HG03469 (cell line): Measurements from ENCODE around the gene CELF5.

Experiments
- ATAC-seq: cut with Tn5 transposase; IDR thresholded peaks from one replicate; pipeline ENCODE4 v1.9.1; 2021; ENCODE audit warnings: mild to moderate bottlenecking, moderate library complexity, moderate number of reproducible peaks; ENCODE audit not compliant: unreplicated experiment

Gene CELF5

GRCh38 chr19:3236272-3236671 lies 11.8 kb downstream of the CELF5 start:
- ATAC-seq, result no peak

- no peak for ATAC-seq
These were observed 13.7 kb downstream of the CELF5 start for GRCh38 chr19:3238066-3238561.

GRCh38 chr19:3239367-3239766 lies 14.9 kb downstream of the CELF5 start:
- ATAC-seq, result no peak

GRCh38 chr19:3243819-3244700 lies 19.6 kb downstream of the CELF5 start:
- no peak for ATAC-seq

GRCh38 chr19:3245050-3245449 lies 20.6 kb downstream of the CELF5 start:
- no peak for ATAC-seq

GRCh38 chr19:3248728-3249326 lies 24.4 kb downstream of the CELF5 start:
- ATAC-seq, result no peak

GRCh38 chr19:3249408-3249807 lies 24.9 kb downstream of the CELF5 start:
- no peak for ATAC-seq

- ATAC-seq, result no peak
These were observed 26.2 kb downstream of the CELF5 start for GRCh38 chr19:3250675-3251074.

- no peak for ATAC-seq
These were observed 26.8 kb downstream of the CELF5 start for GRCh38 chr19:3251229-3251628.

GRCh38 chr19:3252650-3253049 lies 28.2 kb downstream of the CELF5 start:
- no peak for ATAC-seq

GRCh38 chr19:3253270-3253669 lies 28.8 kb downstream of the CELF5 start:
- ATAC-seq, result no peak

- no peak for ATAC-seq
These were observed 30.1 kb downstream of the CELF5 start for GRCh38 chr19:3254520-3254919.

- no peak for ATAC-seq
These were observed 32.6 kb downstream of the CELF5 start for GRCh38 chr19:3257071-3257470.

GRCh38 chr19:3262362-3262761 lies 37.9 kb downstream of the CELF5 start:
- ATAC-seq, result no peak

- no peak for ATAC-seq
These were observed 39.4 kb downstream of the CELF5 start for GRCh38 chr19:3263866-3264265.

GRCh38 chr19:3265432-3265831 lies 41.0 kb downstream of the CELF5 start:
- ATAC-seq, result no peak

- ATAC-seq, result no peak
These were observed 41.7 kb downstream of the CELF5 start for GRCh38 chr19:3266092-3266693.

GRCh38 chr19:3266792-3267514 lies 42.5 kb downstream of the CELF5 start:
- no peak for ATAC-seq

GRCh38 chr19:3268326-3268725 lies 43.9 kb downstream of the CELF5 start:
- no peak for ATAC-seq

GRCh38 chr19:3268763-3269162 lies 44.3 kb downstream of the CELF5 start:
- no peak for ATAC-seq
